ENCODE results near the gene OR6C6.
"Not testable (repeated sequence)": the region's sequence is repeated elsewhere in the genome, so short reads cannot be mapped to it uniquely, and the experiment has no call there.

The OR6C6 gene

GRCh38 chr12:55296469-55296868 lies at the start of gene OR6C6:
Gene OR6C6 (minus strand): TSS chr12:55296569. CDS start chr12:55295232, 1,337 bp downstream.
- DNase-seq, result no peak

GRCh38 chr12:55336002-55336401 lies 39.6 kb upstream of the OR6C6 start:
- DNase-seq, result no peak

GRCh38 chr12:55330446-55330845 lies 34.1 kb upstream of the OR6C6 start, which contains the start of gene OR6C3:
Gene OR6C3 (plus strand): TSS chr12:55330746. CDS start chr12:55331701, 955 bp downstream.
- no peak for DNase-seq

- DNase-seq, result not testable (repeated sequence)
These were observed 29.4 kb upstream of the OR6C6 start for GRCh38 chr12:55325801-55326200.

- DNase-seq, result no peak
These were observed 23.8 kb upstream of the OR6C6 start for GRCh38 chr12:55320201-55320600.

DNA sequence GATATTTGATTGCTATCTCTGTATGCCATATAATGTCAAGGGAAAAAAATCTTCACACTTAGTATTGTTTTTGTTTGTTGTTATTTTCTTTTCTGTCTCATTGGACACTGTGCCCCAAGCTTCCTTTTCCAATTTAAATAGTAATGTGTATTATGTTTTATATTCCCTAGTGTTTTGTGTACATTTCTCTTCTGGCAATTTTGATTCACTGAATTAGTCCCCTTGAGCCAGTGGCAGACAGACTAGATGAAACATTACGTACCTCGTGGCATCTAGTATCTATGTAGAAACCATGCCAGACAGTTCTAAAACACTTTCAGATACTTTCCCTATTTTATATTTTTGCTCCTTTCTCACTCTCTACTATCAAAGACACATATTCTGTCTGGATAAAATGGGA lies 17.7 kb upstream of the OR6C6 start, which contains the start of gene OR6C1:
OR6C1 (plus strand) TSS at position 301 of the 400 bp plus-strand sequence. CDS start 6,257 bp downstream, outside the sequence.
- no peak for DNase-seq

DNA sequence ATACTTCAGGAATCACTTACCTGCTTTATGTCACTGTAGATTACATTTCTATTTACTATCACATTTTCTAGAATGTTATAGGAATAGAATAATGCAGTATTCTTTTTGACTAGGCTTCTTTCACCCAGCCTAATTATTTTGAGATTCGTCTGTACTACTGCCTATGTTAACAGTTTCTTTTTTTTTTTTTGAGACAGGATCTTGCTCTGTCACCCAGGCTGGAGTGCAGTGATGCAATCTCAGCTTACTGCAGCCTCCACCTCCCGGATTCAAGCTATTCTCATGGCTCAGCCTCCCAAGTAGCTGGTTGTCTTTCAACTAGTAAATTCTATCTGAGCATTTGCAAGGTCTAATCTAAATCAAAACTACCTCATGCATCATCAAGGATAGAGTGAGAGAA lies 6.4 kb downstream of the OR6C6 start:
- DNase-seq, result no peak

DNA sequence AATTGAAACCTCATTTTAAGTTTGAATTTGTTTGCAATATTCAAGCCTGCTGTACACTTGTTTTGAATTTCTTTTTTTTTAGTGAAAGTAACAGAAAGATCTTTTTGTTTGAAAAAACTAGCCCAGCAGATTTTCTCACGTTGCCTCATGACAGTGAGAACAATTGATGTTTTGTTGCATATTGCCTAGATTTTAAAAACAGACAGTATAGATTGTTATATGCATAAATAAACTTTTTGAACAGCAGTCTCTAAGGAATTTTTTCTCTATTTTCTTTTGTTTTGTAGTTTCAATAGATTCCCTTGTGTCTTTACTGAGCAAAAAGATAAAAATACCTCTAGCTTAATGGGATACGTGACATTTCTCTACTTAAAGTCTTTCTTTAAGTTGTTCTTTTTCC lies 15.4 kb downstream of the OR6C6 start:
- no peak for DNase-seq

DNA sequence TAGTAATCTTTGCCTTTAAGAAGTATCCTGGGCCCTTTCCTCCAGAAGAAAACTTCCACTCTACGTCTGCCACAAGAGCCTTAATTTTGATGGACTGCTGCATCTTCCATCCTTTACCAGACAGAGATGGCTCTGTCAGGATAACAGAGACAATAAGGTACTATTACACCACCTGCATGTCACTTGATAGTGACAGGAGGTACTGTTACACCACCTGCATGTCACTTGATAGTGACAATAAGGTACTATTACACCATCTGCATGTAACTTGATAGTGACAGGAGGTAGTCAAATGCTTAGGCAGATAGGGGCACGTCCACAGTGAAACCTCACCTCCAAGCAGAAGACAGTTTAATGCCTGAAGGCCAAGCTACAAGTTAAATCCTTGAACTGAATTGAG lies 38.1 kb downstream of the OR6C6 start:
- DNase-seq, result no peak

DNA sequence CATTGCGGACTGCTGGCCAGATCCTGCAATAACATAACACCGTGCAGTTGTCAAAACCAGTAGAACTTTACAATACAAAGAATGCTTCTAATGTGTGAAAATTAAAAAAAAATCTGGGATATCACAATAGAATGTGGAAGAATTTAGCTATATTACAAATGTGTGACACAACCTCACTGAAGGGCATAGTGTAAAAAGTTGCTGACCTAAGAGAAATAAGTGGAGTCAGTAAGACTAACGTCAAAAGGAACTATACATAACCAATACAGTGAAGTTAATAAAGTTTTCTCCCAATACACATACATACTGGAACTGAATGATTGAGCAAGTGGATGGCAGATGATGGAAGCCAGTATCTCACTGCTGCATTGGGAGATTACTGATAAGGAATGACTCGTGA lies 39.5 kb downstream of the OR6C6 start:
- no peak for DNase-seq

GRCh38 chr12:55253281-55253680 lies 43.1 kb downstream of the OR6C6 start:
- no peak for DNase-seq

GRCh38 chr12:55250944-55251343 lies 45.4 kb downstream of the OR6C6 start:
- no peak for DNase-seq

- DNase-seq, result no peak
These were observed 50.2 kb downstream of the OR6C6 start for GRCh38 chr12:55246159-55246558.

- no peak for DNase-seq
These were observed 52.1 kb downstream of the OR6C6 start, which contains the start of gene OR6C74 for GRCh38 chr12:55244309-55244708. Gene OR6C74 (plus strand): TSS chr12:55244609. CDS start chr12:55247288, 2,679 bp downstream.

Measured in T1000 (cell line).